HG03520 (cell line): ENCODE measurements around the gene GALNTL6.
A peak's percentile ranks its signal among the peaks of the same experiment; 100 is the strongest.
"Not testable (repeated sequence)": the region's sequence is repeated elsewhere in the genome, so short reads cannot be mapped to it uniquely, and the experiment has no call there.

ENCODE experiments used
- ATAC-seq: cut with Tn5 transposase; IDR thresholded peaks from one replicate; pipeline ENCODE4 v1.9.1; 2021; ENCODE audit warnings: mild to moderate bottlenecking, moderate library complexity; ENCODE audit not compliant: unreplicated experiment

The GALNTL6 gene

DNA sequence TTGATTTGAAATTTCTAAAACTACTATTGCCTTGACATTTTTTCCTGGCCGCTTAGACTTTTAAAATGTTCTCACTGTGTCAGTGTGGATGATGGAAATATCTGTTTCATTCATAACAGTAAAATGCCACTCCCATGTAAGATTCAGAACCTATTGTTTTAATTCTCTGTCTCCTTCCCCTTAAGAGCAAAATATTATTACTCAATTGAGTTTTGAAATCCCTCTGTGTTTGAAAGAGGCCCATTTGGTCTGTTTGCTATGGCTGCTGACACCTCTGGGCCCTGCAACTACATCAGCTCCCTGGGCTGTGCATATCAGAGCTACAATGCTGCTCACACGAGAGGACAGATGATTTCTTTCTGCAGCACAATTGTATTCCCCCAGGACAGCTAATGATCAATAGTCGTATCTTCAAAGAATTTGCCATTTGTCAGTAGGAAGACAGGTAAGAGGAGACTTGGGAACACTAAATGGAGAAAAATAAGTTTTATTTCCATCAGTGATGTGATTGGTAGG is 967.4 kb downstream of the GALNTL6 start:
- no peak for ATAC-seq

DNA sequence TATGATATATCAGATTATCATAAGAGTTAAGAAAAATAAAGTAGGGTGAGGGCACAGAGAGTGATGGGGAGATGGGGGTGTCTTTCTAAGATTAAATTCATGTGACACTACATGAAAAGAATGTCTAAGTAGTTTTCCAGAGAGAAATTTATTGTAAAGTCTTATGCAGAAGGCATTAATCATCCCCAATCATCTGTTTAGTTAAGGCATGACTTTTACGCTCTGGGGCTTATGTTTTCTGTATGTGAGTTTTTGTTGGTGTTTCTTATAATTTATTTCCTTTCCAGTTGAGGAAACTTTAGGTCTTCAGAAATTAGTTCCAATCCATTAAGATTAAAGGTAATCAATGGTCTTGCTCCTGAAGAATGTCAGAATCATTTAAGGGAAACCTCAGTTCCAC is 972.4 kb downstream of the GALNTL6 start:
- no peak for ATAC-seq

DNA sequence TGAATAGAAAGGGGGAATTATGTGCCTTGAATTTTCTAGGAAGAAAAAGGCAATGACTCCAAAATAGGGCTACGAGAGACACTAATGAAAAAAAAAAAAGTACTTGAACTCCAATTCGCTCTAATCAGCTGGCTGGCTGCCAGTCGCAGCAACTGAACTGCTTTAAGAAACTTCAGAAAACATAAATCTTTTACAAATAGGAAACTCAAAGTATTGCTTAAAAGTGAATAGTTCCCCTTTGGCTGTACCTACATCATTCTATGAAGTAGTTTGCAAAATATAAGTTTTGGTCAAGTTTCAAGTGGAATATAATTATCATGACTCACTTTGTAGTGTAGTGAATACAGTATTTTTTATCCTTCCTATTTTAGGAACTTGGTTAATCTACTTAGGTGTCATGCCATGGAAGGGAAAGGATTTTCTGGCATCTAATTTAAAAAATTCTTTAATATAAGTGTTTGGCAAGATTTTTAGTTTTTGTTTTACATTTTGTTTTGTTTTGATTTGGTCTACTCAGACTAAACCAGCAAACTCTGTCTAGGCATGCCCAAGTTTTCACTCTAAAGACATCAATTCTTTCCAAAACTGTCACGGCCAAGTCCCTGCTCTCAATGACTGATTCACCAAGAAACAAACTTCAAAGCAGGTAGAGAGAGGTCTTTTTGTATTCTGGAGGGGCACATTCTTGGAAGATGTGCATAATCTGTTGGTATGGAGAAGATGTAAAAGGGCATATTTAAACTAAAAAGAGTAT is 973.0 kb downstream of the GALNTL6 start:
- no peak for ATAC-seq

DNA sequence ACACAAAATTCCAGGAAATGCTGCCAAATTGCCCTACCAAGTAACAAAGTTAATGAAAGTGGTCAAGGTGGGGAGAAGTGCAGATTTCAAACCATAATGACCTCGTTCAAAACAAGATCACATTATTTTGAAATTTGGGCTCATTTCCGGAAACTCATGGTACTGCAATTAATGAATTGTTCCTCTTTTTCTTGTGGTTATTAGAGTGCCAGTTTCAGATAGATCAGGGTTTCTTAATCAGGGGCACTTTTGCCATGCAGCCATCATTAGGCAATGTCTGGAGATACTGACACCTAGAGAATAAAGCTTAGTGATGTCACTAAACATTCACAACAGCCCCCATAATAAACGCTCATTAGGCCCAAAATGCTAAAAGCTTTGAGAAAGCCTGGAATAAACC is 973.9 kb downstream of the GALNTL6 start:
- ATAC-seq: no peak

DNA sequence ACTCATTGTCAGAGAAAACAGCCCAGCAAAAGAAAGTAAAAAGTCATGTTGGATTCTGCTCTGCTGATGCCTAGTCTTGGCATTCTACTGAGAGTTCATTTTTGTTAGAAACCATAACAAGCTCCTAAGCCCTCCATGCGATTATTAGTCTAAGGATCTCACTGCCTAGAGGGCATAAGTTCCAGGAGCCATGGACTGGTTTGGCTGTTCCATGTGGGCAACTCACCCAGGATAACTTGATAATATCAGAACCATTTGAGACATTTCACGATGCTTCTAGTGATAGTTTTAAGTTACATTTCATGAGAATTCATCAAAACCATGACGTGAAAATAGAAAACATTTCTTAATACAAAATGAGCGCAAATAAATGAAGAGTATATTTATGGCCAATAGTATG is 978.6 kb downstream of the GALNTL6 start:
- ATAC-seq: no peak

DNA sequence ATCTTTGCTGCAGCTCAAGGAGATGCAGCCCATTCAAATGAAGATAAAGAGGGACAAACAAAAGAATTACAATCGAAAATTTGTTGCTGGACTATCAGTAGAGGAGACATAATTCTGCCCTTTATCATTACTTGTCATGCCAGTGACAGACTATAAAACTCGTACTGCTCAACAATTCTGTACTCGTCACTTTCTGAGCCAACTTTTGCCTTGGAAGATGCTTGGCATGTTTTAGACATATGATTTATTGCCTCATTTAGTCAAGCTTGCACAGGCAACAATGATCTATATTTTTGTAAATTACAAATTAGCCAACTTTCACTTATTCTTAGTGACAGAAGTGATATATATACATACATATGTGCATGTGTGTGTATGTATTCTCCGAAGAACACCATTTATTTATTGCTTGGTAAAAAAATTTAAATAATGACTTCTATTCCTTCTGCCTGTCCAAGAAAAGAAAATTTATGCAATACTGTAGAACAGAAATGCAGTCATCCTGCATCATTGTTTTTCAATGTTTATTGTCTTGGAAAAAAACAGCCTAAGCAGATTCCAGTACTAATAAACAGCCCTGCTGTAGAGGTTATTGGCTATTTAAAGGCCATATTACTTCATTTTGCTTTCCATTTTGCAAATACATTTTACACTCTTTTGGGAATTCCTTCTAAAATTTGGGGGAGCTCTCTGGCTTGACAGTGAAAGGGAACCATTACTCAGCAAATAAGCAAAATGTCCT is 980.5 kb downstream of the GALNTL6 start:
- ATAC-seq: no peak

DNA sequence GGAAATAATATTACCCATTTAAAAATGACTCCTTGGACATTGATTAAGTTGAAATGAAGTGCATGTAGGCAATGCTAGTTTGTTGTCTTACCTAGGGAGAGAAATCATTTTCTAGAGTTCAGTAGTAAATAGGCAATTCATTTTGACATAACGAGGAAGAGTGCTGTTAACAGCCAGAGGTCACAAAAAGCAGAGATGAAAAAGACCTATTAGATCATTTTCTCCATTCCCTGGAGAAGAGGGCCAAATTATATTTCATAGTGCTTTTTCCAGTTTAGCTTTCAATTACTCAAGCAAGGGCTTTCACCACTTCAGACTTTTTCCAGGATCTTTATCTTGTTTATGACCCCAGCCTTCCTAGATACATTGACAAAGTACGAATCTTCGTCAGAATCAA is 981.1 kb downstream of the GALNTL6 start:
- ATAC-seq: no peak

DNA sequence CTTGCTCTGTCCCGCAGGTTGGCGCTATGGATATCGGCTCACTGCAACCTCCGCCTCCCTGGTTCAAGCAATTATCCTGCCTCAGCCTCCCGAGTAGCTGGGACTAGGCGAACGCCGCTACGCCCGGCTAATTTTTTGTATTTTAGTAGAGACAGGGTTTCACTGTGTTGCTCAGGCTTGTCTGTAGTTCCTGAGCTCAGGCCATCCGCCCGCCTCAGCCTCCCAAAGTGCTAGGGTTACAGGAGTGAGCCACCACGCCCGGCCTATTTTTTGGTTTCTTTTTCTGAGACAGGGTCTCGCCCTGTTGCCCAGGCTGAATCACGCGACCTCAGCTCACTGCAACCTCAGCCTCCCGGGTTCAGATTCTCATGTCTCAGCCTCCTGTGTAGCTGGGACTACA is 984.1 kb downstream of the GALNTL6 start:
- ATAC-seq: not testable (repeated sequence)

DNA sequence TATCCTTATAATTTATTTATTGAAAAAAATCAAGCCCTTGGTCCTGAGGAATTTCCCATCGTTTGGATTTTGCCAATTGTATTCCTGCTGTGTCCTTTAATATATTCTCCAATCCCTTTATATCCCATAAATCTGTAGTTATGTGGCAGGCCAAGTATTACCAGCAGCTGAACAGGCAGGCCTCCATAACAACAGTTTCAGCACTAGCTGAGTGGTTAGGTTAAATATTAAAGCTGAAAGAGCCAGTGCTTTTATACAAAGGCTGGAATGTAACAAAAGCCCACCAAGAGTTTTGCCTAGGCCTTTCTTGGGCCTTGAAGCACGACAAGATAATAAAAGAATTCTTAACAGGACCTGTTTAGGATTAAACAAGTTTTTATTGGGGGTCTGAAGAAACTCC is 988.8 kb downstream of the GALNTL6 start:
- ATAC-seq: no peak

DNA sequence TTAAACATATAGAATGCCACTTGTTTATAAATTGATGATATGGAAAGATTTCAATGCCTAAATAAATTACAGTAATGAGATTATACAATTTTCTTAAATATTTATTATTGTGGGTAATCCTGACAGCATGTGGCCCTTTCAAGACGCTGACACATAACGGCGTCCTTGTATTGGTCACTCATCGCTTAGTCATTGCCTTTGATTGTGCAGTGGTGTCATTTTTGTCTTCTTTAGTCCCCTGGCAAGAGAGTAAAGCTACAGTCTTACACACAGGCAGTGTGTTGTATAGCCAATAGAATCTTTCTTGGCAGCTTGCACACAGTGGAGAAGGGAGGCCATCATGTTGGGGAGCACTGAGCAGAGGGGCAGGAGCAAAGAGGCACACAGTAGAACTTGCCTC is 993.6 kb downstream of the GALNTL6 start:
- ATAC-seq: no peak

DNA sequence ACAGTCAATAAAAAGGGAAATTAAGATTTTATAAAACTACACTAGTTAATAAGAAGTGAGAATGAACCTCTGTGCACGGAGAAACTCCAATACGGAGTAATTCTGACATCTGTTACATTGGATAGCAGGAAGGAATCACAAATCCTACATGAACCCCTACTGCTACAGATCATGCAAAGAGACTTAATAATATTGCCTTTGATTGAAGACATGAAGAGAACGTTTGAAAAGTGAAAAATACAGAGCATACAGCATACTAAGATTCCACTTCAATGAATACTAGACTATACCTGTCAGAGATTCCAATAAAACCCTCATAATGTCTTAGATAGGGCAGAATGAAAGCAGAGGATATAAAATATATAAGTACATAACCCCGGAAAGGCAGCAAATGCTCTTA is 995.0 kb downstream of the GALNTL6 start:
- ATAC-seq: no peak

DNA sequence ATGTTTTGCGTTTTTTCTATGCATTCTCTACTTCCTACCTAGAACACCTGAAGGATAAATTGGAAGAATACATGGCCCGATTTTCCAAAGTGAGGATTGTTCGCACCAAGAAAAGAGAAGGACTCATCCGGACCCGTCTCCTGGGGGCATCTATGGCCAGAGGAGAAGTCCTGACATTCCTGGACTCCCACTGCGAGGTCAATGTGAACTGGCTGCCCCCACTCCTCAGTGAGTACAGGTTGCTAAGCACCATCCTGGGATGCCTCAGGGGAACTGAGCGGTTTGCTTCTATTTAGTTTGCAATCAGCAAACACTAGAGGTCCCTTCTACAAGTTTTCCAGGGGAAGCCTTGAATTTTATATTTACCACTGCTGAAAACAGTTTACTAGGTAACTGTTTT is 996.1 kb downstream of the GALNTL6 start:
- no peak for ATAC-seq

DNA sequence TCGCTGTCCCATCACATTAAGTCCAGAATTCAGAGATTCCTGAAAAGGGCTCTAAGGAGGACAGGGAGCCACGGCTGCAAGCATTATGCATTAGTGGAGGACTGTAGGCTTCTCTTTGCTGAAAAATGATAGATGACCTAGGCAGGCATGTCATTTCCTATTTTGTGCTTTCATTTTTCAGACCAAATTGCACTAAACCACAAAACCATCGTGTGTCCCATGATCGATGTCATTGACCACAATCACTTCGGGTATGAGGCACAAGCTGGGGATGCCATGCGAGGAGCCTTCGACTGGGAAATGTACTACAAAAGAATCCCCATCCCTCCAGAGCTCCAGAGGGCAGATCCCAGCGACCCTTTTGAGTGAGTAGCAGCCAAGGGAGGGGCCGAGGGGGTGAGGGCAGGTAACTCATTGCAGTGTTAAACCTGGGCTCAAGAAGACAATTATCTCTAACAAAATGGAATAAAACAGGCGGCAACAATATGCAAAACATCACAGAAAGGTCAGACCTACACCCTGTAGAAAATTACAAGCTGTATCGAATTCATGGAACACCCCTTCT is 1000.2 kb downstream of the GALNTL6 start:
- peak; percentile 91 for ATAC-seq

DNA sequence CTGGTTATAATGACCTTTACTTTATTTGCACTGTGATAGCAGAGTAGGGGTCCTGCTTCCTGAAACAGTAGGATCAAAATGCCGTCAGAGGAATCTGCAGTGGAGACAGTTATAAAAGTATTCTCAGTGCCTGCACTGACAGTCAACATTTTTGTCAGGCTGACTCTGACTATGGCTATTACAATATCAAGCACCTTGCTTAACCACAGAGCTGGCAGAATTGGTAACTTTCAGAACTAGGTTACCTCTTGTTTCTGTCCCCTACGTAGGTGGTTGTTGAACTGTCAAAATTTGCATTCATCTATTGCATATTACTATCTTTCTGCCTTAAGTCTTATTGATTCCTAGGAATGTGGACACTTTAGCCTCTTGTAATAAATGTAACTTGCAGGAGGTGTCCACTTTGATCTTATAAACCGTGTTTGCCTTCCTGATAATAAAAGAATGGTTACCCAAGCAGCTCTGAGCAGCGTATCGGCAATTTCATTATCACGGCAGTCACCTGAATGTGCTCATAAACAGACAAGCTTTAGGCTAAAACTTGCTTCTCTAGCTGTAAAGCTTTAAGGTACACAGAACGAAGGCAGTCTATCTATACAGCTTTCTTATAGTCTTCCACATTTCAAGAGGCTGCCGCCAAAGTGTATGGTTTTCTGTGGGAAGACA is 1002.4 kb downstream of the GALNTL6 start:
- ATAC-seq: no peak

DNA sequence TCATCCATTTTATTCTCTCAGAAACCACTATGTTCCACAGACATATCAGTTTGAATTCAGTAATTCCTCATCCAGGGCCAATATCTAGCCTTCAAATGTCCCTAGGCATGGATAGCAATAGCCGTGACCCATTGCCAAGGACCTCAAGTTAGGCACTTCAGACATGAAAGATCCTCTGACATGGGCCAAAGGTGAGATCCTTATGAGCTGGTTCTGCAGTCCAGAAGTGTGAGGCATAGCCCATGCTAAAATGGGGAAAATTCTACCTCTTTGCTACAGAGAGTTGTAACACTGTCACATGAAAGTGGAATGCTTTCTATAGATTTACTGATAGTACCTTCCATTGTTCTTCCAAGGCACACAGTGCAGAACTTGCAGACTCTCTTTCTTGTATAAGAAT is 1005.7 kb downstream of the GALNTL6 start:
- ATAC-seq: no peak

DNA sequence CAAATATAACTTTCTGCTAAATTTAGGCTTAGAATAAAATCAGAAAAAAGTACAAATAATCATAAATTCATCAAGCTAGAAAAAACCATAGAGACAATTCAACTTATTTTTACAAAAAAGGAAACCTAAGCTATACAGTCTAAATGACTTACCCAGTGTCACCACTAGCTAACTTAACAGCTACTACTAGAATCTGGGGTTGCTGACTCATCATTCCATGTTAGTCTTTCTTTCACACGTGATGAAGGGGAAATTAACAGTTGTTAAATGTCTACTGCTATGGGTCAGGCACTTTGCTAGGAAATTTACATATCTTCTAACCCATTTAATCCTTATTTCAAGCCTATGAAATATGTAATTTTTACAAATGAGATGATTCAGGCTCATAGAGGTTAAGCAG is 1006.1 kb downstream of the GALNTL6 start:
- ATAC-seq: peak; percentile 42

DNA sequence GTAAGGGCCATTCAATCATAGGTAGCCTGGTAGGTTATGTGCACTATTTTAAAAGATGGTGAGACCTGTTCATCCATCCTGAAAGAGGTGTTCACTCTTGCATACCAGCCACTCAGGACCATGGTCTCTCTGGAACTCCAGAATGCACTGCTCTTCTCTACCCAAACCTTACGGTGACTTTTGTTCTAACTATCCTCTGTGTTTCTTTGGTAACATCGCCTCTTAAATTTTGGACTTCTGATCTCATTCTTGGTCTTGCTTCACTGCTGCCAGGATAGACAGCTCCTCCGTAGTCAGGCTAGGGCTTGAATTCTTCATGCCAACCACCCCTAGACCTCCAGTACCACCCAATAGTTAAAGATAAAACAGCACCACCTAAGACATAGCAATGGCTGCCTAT is 1009.1 kb downstream of the GALNTL6 start:
- no peak for ATAC-seq

DNA sequence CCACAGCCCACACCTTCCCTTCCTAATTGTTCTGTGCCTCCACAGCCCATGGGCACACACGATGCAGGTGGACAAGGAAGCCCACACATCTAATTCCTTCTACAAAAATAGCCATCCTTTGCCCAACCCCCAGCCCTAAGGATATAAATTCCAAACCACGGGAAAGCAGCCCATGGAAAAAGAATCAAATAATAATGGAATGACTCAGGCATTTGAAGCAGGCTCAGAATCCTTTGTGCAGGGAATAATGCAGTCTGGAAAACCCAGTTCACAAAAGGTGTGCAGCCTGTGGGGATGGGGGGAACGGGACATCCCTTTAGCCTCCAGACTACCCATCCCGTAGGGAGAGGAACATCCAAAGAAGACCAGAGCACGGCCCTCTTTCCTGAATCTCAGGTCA is 1013.1 kb downstream of the GALNTL6 start:
- ATAC-seq: no peak

DNA sequence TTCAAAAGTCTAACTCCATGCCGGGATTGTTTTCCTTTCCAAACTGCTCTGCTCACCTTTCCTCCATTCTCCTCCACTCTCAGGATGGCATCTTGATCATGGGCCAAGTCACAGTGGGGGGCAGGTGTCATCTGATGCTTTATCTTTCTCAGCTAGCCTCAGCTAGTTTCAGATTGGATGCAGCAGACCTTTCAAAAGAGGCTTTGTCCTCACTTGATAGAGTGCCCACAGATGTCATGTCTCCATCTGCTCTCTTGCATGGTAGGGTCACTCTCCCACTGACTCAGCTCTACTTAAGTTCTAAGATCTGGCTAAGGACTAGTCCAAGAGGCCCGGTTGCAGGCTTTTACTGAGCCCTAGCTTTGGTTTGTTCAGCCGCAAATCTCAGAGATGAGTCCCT is 1013.7 kb downstream of the GALNTL6 start:
- no peak for ATAC-seq

DNA sequence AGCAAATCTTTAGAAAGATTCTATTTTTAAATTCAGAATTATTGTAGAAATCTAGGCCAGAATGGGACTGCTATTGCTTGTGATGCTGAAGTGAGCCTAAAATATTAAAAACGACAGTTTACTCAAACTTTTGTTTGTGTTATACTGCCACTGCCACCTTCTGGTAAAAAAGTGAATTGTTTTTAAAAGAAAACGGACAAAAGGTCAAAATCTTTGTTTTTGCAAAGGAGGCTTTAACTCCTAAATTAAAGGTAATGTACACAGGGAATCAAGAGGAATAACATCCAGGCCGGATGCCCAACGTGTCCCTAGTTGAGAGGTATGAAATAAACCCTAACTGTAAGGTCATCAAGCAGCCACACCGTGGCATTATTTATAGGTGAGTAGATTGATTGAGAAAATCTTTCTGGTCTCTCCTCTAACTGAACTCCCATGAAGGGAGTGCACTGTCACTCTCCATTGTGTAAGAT is 1017.1 kb downstream of the GALNTL6 start:
- ATAC-seq: no peak

DNA sequence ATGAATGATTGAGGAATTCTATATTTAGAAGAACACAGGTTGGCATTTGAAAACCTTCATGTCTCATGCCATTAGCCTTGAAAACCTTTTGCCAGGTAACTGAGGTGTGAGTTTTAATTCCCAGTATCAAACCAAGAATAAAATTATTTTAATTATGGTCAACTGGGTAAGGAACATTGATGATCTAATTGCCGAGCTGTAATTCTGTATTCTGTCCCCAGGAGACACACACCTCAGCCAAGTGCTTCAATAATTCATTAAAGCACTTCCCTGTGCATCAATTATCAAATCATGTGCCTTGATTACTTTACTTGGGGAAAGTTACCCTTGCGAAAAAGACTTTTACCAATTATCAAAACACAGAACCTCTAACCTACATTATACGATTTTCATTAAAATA is 1023.5 kb downstream of the GALNTL6 start:
- no peak for ATAC-seq
